GM19463 (cell line): ENCODE results near the gene ACACB.
"Not testable (repeated sequence)": the region's sequence is repeated elsewhere in the genome, so short reads cannot be mapped to it uniquely, and the experiment has no call there.

ENCODE experiments used
- ATAC-seq: cut with Tn5 transposase; IDR thresholded peaks from one replicate; pipeline ENCODE4 v1.9.1; 2021; ENCODE audit warnings: mild to moderate bottlenecking, moderate library complexity; ENCODE audit not compliant: unreplicated experiment

Gene ACACB

DNA sequence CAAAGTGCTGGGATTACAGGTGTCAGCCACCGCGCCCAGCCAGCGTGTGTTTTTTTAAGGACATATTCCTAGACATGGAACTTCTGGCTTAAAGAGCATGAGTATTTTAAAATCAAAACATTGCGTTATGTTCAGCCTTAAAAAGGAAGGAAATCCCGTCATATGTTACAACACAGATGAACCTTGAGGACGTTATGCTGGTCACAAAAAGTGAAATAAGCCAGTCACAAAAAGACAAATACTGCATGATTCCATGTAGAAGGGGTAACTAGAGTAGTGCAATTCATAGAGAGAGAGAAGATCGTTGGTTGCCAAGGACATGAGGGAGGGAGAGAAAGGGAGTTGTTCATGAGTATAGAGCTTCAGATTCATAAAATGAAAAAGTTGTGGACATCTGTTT lies 53.9 kb downstream of the ACACB start:
- no peak for ATAC-seq

DNA sequence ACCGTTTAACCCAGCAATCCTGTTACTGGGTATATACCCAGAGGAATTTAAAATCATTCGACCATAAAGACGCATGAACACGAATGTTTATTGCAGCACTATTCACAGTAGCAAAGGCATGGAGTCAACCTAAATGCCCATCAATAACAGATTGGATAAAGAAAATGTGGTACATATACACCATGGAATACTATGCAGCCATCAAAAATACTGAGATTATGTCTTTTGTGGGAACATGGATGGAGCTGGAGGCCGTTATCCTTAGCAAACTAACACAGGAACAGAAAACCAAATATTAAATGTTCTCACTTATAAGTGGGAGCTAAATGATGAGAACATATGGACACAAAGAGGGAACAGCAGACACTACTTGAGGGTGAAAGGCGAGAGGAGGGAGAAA lies 56.4 kb downstream of the ACACB start:
- not testable (repeated sequence) for ATAC-seq

DNA sequence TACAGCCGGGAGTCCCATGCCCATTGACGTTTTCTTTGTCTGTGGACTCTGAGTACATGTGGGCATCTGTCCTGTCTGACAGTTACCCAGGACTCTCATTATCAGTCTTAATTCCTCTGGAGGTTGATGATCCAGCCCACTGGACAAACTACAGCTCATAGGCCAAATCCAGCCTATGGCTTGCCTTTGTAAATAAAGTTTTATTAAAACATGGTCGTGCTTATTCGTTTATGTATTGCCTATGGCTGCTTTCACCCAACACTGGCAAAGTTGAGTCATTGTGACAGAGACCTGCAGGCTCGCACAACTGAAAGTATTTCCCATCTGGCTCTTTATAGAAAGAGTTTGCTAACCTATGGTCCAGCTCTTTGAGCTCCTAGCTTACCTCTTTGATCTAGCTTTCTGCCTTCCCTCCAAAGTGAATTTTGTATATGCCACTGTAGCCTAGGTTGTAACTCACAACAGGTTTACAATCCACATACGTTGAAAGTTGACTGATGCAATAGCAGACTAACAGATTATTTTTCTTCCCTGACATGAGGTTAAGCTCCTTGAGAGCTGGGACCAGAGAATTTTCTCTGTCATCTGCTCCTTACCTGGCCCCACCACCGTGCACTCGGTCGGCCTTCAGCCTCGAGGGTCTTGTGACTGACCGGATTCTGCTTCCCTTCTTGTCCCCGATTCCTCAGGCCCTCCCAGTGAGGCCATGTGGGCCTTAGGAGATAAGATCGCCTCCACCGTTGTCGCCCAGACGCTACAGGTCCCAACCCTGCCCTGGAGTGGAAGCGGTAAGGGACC lies 57.3 kb downstream of the ACACB start:
- ATAC-seq = no peak

DNA sequence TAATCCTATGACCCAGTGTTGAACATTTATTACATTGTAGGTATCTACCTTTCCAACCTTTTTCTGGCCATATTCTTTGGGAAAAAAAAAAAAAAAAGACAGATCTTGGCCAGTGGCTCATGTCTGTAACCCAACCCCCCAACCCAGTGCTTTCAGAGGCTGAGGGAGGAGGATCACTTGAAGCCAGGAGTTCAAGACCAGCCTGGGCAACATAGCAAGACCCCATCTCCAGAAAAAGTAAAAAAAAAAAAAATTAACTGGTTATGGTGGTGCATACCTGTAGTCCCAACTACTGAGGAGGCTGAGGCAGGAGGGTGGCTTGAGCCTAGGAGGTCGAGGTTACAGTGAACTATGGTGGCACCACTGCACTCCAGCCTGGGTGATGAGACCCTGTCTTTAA lies 58.1 kb downstream of the ACACB start:
- ATAC-seq = no peak

DNA sequence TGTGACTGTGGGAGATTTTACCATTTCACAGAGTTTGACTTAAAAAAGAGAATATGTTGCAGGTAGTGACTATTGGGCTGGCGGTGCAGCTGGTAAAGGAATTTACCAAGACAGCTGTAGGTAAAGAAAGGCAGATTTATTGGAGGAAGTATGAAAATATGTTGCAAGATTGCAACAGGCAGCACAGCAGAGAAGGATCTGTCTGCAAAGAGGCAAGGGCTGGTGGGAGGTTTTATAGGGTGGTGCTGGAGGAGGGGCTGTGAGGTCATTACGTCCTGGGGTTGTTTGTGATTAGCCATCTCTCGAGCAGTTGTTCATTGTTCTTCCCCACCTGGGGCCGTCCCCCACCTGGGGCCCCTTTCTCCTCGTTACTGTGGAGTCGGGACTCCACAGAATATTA lies 62.1 kb downstream of the ACACB start:
- no peak for ATAC-seq

DNA sequence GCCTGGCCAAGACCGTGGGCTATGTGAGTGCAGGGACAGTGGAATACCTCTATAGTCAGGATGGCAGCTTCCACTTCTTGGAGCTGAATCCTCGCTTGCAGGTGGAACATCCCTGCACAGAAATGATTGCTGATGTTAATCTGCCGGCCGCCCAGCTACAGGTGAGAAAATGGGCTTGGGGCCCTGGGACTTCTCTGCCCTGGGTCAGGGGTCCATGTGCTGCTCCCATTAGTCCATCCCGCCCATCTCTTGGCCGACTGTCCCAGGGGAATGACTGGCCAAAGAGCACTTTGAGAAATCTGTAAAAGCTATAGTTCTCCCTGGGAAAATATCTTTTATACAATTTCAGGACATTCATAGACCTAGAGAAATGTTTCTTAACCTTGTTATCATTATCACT lies 63.5 kb downstream of the ACACB start:
- no peak for ATAC-seq

DNA sequence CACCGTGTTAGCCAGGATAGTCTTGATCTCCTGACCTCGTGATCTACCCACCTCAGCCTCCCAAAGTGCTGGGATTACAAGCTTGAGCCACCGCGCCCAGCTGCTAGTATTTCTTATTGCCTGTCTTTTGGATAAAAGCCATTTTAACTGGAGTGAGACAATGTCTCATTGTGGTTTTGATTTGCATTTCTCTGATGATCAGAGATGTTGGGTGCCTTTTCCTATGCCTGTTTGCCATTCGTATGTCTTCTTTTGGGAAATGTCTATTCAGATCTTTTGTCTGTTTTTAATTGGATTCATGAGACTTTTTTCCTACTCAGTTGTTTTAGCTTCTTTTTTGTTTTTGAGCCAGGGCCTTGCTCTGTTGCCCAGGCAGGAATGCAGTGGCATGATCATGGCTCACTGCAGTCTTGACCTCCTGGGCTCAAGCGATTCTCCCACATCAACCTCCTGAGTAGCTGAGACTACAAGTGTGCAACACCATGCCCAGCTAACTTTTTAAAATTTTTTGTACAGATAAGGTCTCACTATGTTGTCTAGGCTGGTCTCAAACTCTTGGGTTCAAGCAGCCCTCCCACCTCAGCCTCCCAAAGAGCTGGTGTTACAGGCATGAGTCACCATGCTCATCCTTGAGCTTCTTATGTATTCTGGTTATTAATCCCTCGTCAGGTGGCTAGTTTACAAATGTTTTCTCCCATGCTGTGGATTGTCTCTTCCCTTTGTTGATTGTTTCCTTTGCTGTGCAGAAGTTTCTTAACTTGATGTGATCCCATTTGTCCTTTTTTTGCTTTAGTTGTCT lies 65.9 kb downstream of the ACACB start:
- no peak for ATAC-seq

DNA sequence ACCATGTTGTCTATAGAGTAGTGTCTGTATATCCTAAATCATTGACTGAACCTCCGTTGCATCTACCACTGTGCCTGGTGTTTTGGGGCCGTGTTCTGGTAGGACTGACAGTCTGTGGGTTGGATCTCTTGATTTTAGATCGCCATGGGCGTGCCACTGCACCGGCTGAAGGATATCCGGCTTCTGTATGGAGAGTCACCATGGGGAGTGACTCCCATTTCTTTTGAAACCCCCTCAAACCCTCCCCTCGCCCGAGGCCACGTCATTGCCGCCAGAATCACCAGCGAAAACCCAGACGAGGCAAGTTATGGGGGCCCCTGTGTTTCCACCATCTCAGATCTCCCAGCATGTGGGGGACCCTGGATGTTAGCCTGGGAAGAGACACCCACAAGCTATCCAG lies 69.1 kb downstream of the ACACB start:
- no peak for ATAC-seq

DNA sequence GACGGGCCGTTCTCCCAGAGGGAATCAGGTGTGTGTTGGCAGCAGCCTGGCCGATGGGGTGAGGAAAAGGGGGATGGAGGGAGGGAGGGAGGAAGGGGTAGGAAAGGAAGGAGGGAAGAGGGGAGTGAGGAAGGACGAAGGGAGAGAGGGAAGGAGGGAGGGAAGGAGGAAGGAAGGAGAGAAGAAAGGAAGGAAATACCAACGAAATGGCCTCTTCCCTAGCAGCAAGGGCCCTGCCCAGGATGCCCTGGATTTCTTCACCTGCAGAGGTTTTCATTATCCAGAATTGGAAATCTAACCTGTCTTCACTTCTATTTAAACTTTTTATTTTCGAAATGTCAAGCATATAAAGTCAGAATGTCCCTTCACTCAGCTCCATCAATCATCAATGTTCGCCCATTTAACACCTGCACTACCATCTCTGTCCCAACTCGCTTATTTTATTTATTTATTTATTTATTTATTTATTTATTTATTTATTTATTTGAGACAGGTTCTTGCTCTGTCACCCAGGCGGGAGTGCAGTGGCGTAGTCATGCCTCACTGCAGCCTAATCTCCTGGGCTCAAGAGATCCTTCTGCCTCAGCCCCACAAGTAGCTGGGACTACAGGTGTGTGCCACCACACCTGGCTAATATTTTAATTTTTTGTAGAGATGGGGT lies 70.7 kb downstream of the ACACB start:
- ATAC-seq = no peak

DNA sequence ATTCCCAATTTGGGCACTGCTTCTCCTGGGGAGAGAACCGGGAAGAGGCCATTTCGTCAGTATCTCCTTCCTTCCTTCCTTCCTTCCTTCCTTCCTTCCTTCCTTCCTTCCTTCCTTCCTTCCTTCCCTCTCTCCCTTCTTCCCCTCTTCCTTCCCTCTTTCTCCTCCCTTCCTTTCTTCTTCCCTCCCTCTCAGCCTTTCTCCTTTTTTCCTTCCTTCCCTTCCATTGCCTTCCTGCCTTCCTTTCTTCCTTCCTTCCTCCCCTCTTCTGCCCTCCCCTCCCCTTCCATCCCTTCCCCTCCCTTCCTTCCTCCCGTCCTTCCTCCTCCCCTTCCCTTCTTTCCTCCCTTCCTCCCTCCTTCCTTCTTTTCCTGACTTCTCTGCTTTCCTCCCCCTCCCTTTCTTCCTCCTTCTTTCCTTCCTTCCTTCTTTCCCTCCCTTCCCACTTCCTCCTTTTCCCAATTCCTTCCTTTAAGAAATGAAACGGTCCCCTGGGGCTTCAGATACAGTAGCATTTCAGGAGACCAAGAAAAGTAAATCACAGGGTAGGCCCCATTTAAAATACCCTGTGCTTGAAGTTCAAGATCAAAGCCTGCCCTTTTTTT lies 71.8 kb downstream of the ACACB start:
- ATAC-seq = no peak

DNA sequence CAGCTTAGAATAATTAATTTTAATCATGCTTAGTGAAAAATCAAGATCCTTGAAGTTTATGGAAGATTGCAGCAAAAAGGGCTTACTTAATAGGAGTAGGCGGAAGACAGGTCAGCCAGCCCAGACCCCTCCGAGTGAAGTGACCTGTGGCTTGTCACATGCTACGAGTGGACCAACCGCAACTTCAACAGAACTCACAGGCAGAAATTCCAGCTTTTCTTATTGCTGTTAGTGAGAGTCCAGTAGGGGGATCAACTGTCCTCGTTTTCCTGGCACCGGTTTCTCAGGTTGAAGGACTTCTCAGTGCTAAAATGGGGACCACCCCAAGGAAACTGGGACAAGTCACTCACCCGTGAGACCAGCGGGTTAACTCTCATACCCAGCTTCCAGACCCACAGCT lies 72.9 kb downstream of the ACACB start:
- no peak for ATAC-seq

DNA sequence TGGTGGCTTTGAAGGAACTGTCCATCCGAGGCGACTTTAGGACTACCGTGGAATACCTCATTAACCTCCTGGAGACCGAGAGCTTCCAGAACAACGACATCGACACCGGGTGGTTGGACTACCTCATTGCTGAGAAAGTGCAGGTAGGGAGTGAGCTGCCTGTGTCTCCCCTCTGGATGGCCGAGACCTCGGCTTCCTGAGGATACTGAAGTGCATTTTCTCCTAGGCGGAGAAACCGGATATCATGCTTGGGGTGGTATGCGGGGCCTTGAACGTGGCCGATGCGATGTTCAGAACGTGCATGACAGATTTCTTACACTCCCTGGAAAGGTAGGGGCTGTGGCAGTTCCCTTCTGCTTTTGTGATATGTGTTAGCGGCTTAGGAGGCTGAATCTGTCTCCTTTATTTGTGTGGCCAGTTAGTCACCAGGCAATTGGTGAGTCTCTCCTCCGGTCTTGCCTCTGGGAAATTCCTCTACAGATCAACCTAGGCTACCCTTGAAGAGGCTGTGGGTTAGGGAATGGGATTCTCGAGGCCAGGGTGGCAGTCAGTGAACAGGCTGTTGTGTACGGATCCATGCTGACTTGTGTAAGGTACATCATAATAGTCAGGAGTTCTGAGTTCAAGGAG lies 75.3 kb downstream of the ACACB start:
- ATAC-seq = no peak

DNA sequence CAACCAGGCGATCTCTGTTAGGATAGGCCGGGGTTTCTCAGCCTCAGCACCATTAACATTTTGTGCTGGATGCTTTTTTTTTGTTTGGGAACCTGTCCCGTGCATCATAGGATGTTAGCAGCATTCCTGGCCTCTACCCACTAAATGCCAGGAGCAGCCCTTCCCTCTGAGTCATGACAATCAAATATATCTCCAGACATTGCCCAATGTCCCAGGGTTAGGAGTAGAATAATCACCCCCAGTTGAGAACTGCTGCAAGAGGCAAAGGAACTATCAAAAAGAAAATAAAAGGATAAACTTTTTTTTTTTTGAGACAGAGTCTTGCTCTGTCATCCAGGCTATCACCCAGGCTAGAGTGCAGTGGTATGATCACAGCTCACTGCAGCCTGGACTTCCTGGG lies 76.0 kb downstream of the ACACB start:
- ATAC-seq = no peak

DNA sequence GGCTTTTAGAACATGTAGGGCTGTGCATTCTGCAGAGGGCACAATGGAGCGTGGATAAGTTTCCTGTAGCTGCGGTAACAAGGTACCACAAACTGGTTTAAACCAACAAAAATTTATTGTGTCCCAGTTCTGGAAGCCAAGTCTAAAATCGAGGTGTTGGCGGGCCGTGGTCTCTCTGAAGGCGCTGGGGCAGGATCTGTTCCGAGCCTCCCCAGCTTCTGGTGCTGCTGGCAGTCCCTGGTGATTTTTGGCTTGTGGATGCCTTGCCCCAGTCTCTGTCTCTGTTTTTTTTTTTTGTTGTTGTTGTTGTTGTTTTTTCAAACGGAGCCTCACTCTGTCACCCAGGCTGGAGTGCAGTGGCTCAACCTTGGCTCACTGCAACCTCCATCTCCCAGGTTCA lies 77.5 kb downstream of the ACACB start:
- no peak for ATAC-seq

DNA sequence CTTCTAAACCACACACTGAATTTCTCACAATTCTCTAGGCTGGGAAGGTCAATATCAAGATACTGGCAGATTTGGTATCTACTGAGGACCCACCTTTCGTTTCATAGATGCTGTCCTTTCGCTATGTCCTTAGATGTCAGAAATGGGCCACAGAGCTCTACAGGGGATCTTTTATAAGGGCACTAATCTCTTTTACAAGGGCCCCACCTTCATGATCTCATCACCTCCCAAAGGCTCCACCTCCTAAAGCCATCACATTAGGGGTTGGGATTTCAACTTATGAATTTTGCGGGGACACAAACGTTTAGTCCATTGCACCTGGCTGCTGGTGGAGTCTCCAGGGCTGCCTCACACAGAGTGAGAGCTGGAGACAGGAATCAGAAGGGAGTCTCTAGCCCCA lies 79.9 kb downstream of the ACACB start:
- no peak for ATAC-seq

DNA sequence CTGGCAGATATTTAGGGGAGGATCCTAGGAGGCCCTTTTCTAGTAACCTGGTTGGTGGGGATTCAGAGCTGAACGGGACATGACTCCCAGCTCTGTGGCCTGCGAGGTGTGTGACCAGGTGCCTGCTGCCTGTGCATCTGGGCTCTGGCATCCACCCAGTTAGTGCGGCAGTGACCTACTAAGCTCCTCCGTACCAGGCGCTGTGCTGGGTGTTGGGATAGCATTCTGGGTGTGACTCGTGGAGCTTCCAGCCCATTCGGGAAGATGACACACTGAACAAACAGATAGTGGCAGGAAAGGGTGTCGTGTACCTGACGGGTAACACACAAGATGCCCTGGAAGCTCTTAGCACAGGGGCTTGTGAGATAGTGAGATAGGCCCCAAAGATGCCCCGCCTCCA lies 80.9 kb downstream of the ACACB start:
- no peak for ATAC-seq

DNA sequence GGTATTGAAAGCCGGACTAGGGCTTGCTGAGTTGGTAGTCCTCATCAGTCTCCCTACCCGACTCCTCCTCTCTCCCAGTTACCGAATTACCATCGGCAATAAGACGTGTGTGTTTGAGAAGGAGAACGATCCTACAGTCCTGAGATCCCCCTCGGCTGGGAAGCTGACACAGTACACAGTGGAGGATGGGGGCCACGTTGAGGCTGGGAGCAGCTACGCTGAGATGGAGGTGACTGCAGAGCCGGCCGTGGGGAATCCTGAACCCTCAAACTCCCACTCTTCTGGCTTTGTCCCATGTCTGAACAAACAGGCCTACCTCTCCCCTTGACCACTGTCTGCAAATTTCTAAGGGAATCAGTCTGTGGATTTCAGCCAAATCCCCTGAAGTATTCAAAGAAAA lies 82.9 kb downstream of the ACACB start:
- ATAC-seq = no peak

DNA sequence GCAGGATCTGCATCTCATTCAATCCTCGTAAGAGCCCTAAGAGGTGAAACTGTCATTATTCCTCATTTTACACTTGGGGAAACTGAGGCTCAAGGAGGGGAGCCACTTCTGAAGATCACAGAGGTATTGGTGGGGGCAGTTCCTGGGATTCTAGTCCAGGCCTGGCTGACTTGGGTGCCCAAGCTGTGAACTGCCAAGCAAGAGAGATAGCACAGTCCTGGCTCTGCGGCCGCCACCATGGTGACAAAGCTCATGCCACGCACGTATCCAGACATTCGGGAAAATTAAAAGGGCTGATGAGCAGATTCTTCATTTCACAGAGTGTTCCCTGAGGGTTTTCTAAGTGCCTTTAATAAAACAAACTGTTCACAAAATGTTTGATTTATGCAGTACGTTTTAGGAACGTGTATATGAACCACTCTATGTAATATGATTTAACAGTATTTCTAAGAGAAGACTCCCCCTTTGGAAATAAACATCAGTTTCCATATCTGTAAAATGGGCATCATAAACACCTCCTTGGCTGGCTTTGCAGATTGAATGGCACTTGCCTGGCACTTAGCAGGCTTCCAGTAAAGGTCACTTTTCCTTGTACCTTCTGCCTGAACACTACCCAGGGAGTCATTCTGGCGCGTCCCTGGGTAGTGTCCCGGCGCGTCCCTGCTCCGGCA lies 84.6 kb downstream of the ACACB start:
- ATAC-seq = no peak

DNA sequence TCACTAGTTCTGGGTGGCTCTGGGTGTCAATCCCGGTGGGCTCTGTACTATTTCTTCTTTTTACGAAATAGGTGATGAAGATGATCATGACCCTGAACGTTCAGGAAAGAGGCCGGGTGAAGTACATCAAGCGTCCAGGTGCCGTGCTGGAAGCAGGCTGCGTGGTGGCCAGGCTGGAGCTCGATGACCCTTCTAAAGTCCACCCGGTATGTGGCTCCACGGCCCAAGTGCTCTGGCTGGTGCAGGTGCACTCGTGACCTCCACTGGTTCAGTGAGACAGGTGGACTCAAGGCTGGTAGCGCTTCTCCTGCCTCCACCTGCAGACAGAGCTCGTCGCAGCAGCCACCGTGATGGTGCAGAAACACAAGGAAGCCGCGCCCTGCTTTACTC lies 85.1 kb downstream of the ACACB start:
- ATAC-seq = no peak

DNA sequence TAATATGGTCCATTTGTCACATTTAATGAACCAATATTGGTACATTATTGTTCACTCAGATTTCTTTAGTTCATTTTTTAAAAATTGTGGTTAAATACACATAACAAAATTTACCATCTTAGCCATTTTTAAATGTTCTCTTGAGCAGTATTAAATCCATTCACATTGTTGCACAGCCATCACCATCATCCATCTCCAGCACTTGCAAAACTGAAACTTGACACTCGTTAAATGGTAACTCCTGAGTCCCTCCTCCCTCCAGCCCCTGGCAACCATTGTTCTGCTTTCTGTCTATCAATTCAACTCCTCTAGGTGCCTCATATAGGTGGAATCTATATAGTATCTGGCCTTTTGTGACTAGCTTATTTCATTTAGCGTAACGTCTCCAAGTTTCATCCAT lies 86.4 kb downstream of the ACACB start:
- no peak for ATAC-seq

DNA sequence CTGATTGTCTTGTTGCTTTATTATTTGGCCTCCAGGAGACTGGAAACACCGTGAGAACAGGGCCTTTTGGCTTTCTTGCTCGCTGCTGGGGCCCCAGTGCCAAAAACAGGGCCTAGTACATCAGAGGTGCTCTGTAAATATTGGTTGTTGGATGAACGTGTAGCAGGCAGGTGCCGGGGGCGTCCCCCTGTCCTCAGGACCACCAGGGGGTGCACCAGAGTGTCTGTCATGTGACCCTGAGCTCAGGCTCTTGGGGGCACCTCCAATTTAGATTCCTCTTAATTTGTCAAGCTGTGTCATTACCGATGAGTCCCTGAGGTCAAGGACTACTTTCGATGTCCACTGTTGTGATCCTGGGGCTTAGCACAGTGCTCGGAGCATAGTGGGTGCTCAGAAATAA lies 87.1 kb downstream of the ACACB start:
- ATAC-seq = no peak
